NCI-H1436 (cell line): ENCODE results near the gene PAPSS1.
"Not testable (repeated sequence)": the region's sequence is repeated elsewhere in the genome, so short reads cannot be mapped to it uniquely, and the experiment has no call there.

ENCODE experiments used
- DNase-seq: peaks from one replicate; lab custom pipeline; 2025; lab: John Stamatoyannopoulos, UW

The PAPSS1 gene

DNA sequence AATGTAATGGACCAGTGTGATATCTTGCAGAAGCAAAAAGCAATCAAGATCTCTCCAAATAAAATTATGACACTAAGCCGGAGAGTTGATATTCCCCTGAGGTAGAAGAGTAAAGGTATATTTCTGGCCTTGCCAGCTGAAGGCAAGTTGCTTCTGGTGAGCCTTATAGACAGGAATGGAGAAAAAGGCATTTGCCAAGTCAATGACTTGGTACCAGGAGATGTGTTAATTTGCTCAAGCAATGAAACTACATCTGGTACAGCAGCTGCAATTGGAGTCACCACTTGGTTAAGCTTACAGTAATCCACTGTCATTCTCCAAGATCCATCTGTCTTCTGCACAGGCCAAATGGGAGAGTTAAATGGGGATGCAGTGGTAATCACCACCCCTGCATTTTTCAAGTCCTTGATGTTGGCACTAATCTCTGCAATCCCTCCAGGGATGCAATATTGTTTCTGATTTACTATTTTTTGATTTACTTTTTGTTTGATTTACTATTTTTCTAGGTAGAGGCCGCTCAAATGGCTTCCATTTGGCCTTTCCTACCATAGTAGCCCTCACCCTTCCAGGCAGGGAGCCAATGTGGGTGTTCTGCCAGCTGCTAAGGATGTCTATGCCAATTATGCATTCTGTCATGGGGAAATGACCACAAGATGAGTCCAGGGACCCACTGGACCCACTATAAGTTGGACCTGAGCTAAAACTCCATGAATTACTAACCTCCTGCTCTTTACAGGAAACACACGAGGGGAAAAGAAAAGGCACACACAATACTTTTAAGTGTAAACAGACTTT lies 6.3 kb upstream of the PAPSS1 start:
- DNase-seq = not testable (repeated sequence)

DNA sequence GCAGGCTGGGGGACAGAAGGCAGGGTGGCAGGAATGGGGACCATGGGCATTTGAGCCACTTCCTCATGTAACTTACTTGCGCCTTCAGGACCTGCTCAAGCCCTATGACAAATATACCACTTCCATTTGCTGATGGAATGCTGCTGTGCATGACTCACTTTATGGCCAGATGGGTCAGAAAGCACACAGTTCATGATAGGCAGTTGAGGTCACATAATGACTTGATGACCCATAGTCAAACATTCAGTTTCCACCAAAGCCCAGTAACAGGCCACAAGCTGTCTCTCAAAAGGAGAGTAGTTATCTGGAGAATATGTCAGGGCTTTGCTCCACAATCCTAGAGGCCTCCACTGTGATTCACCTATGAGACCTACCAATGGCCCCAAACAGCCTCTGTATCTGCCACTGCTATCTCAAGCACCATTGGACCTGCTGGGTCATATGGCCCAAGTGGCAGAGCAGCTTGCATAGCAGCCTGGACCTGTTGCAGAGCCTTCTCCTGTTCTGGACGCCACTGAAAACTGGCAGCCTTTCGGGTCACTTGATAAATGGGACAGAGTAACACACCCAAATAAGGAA lies 5.3 kb upstream of the PAPSS1 start:
- no peak for DNase-seq

DNA sequence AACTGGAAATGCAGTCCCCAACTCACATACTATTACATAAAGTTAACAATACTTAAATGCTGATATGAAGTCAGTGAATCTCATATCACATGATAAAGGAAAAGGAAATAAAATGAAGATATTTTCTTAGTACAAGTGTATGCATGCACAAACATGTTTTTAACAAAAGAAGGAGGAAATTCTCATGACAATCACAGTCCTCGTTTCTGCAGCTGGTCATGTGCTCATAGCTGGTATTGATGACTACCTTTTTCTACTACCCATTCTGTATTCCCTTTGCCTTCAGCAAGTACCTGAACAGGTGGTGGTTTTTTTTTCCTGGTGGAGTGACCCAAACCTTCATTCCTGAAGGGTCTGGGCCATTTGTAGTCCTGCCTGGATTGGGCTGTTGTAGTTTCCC lies 3.3 kb upstream of the PAPSS1 start:
- not testable (repeated sequence) for DNase-seq

DNA sequence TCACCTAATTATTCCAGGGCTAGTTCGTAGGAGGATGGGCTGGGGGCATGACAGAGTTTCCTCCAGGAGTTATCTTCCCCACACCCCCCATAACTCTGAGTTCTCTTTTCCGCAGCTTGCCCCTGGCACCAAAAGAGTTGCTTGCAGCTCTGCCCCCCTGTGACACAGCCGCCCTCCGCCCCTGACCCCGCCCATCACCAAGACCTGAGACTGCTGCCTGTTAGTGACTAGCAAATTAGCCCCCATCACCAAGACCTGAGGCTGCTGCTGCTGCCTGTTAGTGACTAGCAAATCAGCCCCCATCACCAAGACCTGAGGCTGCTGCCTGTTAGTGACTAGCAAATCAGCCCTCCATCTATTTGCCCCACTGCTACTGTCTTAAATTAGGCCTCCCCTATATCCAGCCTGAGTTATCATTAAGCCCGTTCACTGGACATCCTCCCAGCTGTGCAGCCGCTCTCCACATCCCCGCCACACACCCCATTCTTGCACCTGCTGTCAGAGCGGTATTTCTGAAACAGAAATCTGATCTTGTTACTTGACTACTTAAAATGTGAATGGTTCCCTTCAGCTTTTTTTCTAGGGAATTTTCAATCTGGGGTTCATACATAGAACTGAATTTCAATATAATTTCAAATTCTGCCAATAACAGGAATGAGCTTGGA lies 1.5 kb upstream of the PAPSS1 start:
- DNase-seq = peak; percentile 14

DNA sequence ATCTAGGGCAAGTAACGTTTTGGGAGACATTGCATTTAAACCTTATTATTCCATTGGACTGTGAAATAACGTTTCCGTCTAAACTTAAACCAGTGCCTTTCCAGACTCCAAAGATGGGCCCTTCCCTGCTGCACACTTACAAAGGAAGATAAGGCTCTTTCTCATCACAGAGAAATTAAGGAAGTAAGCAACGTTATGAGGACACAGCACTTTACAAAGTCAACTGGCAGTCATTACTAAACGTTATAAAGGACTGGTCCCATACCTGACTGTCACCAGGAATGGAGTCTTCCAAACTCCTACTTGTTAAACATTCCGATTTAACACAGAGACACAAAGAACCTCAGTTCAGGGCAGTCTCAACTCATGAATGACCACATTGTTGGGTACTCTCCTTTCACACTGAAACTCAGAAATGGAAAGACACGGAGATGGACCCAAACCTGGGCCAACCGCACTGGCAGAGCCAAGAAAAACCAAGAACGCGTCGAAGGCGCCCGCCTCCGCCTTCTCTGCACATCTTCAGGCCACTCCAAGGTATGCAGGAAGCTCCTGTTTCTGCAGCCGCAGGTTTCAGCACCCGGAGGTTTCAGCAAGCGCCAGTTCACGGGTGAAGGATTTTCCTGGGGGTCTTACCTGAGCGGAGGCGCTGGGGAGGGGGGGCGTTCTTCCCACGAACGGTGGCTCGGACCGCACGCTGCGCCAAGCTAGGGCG lies 670 bp downstream of the PAPSS1 start:
- no peak for DNase-seq

- DNase-seq = no peak
Measured at GRCh38 chr4:107718351-107718965, 1.6 kb downstream of the PAPSS1 start.

- DNase-seq = no peak
Measured at GRCh38 chr4:107714256-107714655, 5.8 kb downstream of the PAPSS1 start.

GRCh38 chr4:107712236-107712635 lies 7.8 kb downstream of the PAPSS1 start:
- no peak for DNase-seq

DNA sequence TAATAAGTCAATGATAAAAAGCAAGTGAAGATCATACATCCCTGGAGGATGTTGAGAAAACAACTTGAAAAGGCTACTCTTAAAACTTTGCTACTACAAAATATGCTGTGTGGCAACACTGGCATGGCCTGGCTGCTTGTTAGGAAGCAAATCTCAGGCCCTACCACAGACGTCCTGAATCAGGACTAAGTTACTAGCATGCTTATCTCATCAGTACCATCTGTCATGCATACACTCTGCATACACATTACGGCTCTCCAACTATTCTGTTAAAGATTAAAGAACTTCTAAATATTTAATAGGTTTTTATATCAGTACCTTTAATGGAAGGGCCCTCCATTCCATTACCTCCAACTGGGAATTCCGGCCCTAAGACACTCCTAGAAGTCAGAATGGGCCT lies 8.2 kb downstream of the PAPSS1 start:
- DNase-seq = no peak

DNA sequence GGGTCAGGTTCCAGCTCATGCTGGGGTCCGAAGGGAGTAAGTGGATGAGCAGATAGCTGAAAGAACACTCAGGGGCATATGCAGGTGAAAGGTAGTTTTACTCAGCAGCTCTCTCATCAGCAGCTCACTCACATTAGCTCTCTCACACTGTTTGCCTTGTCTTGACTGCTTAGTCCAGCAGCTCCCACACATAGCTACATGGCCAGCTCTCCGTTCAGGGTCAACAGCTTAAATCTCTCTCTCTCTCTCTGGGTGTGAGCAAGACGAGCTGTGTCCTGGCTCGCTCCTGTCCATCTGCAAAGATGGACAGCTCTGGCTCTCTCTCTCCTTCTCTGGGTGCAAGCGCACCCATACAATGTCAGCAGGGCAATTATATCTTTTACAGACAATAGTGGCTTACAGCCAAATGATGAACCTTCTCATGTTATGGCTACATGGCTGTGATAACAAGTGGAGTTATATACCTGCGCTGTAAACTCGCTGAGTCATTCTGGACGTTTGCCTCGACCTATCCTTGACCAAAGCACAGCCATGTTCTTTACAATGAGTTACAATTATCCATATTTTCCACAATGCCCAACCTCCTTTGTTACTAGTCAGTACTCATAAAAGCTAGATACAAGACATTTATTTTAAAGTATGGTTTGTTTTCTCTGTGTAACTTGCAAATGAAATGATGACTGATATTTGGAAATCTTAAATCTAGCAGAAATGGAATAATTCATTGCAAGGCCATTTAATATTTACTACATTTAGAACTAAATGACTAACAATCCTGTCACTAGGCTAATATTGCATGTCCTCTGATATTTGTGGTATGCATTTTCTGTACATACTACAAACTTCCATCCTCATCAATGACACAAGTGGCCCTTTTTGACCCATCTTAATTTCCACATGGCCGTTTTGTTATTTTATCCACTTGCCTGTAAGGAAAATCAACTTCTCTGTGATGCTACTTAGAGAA lies 9.3 kb downstream of the PAPSS1 start:
- DNase-seq = no peak

DNA sequence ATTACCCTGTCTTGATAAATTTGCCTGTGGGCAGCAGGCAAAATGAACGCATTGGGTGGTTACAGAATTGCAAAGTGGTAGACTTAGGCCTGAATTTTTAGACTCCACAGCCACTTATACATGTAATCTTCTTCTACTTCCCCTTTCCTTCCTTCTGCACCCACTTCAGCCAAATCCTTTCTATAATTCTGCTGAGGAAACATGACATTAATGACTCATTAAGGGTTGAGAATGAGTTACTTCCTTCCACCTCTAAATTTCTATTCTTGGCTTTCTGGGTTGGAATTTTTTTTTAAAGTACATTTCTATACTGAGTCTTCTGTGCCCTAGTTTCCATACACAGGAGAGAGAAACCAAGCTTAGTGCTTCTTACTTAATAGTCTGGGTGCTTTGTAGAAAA lies 10.1 kb downstream of the PAPSS1 start:
- no peak for DNase-seq

DNA sequence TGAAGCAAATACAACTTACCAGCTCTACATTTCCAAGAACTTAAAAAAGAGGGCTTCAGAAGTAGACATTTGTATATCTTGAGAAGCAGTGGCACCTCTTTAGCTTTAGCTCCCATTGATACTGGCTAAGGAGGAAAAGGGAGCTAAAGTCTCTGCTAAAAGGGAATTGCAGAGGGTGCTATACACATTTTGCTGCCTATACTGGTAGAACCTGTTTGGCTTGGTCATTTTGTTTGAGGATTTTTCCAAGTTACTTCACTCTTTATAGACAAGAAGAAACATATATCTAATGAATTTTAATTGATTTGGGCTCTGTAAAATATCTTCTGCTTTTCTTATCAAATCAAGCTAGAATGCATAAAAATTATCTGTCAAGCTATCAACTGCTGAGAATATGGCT lies 11.8 kb downstream of the PAPSS1 start:
- no peak for DNase-seq

GRCh38 chr4:107705742-107706556 lies 14.1 kb downstream of the PAPSS1 start:
- no peak for DNase-seq

GRCh38 chr4:107701565-107701964 lies 18.5 kb downstream of the PAPSS1 start:
- no peak for DNase-seq

GRCh38 chr4:107699466-107700206 lies 20.4 kb downstream of the PAPSS1 start:
- DNase-seq = no peak

DNA sequence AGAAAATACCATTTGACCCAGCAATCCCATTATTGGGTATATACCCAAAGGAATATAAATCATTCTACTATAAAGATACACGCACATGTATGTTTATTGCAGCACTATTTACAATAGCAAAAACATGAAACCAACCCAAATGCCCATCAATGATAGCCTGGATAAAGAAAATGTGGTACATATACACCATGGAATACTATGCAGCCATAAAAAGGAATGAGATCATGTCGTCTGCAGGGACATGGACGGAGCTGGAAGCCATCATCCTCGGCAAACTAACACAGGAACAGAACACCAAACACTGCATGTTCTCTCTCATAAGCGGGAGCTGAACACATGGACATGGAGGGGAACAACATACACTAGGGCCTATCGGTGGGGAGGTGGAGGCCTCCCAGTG lies 23.8 kb downstream of the PAPSS1 start:
- not testable (repeated sequence) for DNase-seq

- DNase-seq = no peak
Measured at GRCh38 chr4:107693132-107693531, 26.9 kb downstream of the PAPSS1 start.

- no peak for DNase-seq
Measured at GRCh38 chr4:107692202-107692601, 27.8 kb downstream of the PAPSS1 start.

DNA sequence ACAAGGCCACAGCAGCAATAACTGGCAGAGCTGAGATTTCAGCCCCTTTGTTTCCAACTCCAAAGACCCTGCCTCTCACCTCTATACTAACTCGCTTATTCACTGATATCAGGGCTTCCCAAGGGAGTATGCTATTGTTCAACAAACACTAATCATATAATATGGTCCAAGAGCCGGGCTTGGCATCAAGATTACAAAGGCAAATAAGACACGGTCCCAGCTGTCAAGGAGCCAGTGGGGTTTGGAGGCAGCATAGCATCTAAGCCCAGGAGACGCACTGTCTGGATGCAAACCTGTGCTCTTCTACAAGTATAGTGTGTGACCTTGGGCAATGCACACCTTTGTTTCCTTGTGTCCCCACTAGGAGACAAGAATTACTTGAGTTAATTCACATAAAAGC lies 28.7 kb downstream of the PAPSS1 start:
- peak; percentile 3 for DNase-seq
